Peyer's patch (tissue), 4 donors: ENCODE measurements around the gene STK40.
A peak's percentile ranks its signal among the peaks of the same experiment; 100 is the strongest.

Experiments used
- POLR2A ChIP-seq, 2 donors: fragments of 450-650 bp; IDR thresholded peaks; one replicate each; pipeline ENCODE4 v1.5.1; 2017; ENCODE audit warnings: antibody characterized with exemption in 2 of 2, mild to moderate bottlenecking in 2 of 2, moderate library complexity in 2 of 2
- TF ChIP-seq, protein P1 (sequence below), 6 experiments: fragments of 450-650 bp in 4 of 6; fragments of 200-600 bp in 2 of 6; sonication (generic) in 1 of 6; IDR thresholded peaks; one replicate each; pipeline ENCODE4 v1.5.1; 2017 to 2019; ENCODE audit warnings: antibody characterized with exemption in 6 of 6, mild to moderate bottlenecking in 3 of 6, moderate library complexity in 1 of 6

DNA sequence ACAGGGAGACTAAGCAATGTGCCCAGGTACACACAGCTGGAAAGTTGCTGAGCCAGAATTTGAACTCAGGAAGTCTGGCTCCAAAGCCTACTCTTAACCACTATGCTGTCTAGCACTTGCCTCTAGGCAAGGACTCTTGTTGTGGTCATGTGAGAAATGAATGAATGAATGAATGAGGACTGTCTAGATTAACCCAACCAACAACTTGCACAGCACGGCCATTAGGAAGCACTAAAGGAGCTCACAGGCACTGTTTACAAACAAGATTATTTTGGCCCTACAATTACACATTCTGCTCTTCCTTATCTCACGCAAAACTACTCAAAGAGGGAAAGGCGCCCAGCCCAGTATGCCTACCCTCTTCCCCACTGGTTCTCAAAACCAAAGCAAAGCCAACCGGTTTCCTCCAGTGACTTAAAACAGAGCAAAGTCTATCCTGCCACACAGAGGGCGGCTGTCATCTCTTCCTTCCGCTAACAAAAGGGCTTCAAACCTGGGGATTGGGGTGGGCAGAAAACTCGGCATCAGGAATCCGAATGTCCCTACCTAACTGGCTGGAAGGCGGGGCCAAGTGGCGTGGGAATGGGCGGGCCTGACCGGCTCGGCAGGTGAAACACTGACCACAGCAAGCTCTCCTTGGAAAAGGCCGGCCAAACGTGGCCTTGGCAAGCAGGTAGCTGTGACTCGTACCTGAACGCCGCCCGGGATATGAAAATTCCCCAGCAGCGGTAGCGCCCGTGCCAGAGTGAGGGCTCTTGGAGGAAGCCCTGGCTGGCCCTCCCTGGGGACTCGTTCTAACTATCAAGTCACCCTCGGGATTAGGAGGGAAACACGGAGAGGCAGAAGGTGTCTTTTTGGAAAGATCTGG lies 948 bp downstream of the STK40 start:
- TF ChIP-seq, protein P1, sequence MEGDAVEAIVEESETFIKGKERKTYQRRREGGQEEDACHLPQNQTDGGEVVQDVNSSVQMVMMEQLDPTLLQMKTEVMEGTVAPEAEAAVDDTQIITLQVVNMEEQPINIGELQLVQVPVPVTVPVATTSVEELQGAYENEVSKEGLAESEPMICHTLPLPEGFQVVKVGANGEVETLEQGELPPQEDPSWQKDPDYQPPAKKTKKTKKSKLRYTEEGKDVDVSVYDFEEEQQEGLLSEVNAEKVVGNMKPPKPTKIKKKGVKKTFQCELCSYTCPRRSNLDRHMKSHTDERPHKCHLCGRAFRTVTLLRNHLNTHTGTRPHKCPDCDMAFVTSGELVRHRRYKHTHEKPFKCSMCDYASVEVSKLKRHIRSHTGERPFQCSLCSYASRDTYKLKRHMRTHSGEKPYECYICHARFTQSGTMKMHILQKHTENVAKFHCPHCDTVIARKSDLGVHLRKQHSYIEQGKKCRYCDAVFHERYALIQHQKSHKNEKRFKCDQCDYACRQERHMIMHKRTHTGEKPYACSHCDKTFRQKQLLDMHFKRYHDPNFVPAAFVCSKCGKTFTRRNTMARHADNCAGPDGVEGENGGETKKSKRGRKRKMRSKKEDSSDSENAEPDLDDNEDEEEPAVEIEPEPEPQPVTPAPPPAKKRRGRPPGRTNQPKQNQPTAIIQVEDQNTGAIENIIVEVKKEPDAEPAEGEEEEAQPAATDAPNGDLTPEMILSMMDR (IDR thresholded peaks at IDR 0.05): no peak
- TF ChIP-seq POLR2A (IDR thresholded peaks at IDR 0.05): peak; percentile 48 to 61
